ENCODE results near the gene NEURL1B.

DNA sequence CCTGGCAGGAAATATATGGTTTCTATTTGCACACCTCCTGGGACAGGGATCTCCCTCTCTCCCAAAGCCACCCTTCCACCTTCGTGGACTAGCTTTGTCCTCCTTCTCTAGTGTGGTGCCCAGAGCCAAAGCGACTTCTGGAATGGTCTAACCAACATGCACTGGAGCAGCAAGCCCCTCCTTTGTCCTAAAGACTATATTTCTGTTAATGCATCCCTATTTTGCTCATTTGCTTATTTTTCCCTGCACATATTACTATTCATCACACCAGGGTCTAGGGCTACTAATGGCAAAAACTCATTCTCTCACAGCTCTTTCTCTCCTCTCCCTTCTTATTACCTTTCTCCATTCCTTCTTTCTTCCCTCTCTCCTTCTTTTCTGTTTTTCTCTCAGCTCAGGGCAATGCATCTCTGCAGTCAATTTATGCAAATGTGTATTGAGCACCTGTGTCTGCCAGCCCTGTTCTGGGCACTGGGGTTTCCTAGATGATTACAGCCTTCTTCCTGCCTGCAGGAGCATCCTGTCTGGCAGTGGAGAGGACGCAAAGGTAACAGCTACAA is 2.8 kb upstream of the NEURL1B start:
- TF ChIP-seq, protein P1, sequence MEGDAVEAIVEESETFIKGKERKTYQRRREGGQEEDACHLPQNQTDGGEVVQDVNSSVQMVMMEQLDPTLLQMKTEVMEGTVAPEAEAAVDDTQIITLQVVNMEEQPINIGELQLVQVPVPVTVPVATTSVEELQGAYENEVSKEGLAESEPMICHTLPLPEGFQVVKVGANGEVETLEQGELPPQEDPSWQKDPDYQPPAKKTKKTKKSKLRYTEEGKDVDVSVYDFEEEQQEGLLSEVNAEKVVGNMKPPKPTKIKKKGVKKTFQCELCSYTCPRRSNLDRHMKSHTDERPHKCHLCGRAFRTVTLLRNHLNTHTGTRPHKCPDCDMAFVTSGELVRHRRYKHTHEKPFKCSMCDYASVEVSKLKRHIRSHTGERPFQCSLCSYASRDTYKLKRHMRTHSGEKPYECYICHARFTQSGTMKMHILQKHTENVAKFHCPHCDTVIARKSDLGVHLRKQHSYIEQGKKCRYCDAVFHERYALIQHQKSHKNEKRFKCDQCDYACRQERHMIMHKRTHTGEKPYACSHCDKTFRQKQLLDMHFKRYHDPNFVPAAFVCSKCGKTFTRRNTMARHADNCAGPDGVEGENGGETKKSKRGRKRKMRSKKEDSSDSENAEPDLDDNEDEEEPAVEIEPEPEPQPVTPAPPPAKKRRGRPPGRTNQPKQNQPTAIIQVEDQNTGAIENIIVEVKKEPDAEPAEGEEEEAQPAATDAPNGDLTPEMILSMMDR (optimal IDR thresholded peaks at IDR 0.05 in 1 of 3, IDR thresholded peaks at IDR 0.05 in 1 of 3, conservative IDR thresholded peaks at IDR 0.05 in 1 of 3; ENCODE audit: extremely low read depth in 1 of 3, insufficient read depth in 2 of 3, low read length in 3 of 3): no peak
- no peak for TF ChIP-seq EZH2 (IDR thresholded peaks at IDR 0.05; ENCODE audit: low read length)

Measured in keratinocyte (primary cell).